ENCODE measurements around the gene MINDY2.

Gene MINDY2

GRCh38 chr15:58742819-58743502 is 28.1 kb upstream of the MINDY2 start:
- no peak for DNase-seq (ENCODE audit: insufficient read length, low spot score)
- no peak for FAIRE-seq
- no peak for TF ChIP-seq POLR2A (IDR thresholded peaks at IDR 0.05; ENCODE audit: low read depth, low read length)

- FAIRE-seq (no peak), DNase-seq (ENCODE audit: insufficient read length, low spot score) (no peak)
- no peak for TF ChIP-seq POLR2A (IDR thresholded peaks at IDR 0.05; ENCODE audit: low read depth, low read length)
Observed at GRCh38 chr15:58746174-58746573, 24.9 kb upstream of the MINDY2 start.

- DNase-seq (ENCODE audit: insufficient read length, low spot score) (no peak), FAIRE-seq (no peak)
- no peak for TF ChIP-seq POLR2A (IDR thresholded peaks at IDR 0.05; ENCODE audit: low read depth, low read length)
Observed at GRCh38 chr15:58748040-58748851, 22.9 kb upstream of the MINDY2 start.

GRCh38 chr15:58748852-58749531 is 22.1 kb upstream of the MINDY2 start:
- FAIRE-seq = no peak
- TF ChIP-seq POLR2A (IDR thresholded peaks at IDR 0.05; ENCODE audit: low read depth, low read length) = no peak
- no peak for DNase-seq (ENCODE audit: insufficient read length, low spot score)

GRCh38 chr15:58749532-58750337 is 21.4 kb upstream of the MINDY2 start, which contains the start of gene ADAM10:
ADAM10 (minus strand) TSS chr15:58749707; CDS start chr15:58749534, 173 bp downstream.
- FAIRE-seq = peak; percentile 48
- TF ChIP-seq POLR2A (IDR thresholded peaks at IDR 0.05; ENCODE audit: low read depth, low read length) = peak; percentile 90
- peak; percentile 88 for DNase-seq (ENCODE audit: insufficient read length, low spot score)

GRCh38 chr15:58752716-58753115 is 18.4 kb upstream of the MINDY2 start:
- no peak for TF ChIP-seq POLR2A (IDR thresholded peaks at IDR 0.05; ENCODE audit: low read depth, low read length)
- FAIRE-seq = no peak
- no peak for DNase-seq (ENCODE audit: insufficient read length, low spot score)

- DNase-seq (ENCODE audit: insufficient read length, low spot score) (no peak), FAIRE-seq (no peak)
- no peak for TF ChIP-seq POLR2A (IDR thresholded peaks at IDR 0.05; ENCODE audit: low read depth, low read length)
Observed at GRCh38 chr15:58755350-58755749, 15.8 kb upstream of the MINDY2 start.

- TF ChIP-seq POLR2A (IDR thresholded peaks at IDR 0.05; ENCODE audit: low read depth, low read length) = no peak
- no peak for FAIRE-seq
- no peak for DNase-seq (ENCODE audit: insufficient read length, low spot score)
Observed at GRCh38 chr15:58755956-58756355, 15.1 kb upstream of the MINDY2 start.

- FAIRE-seq (no peak), DNase-seq (ENCODE audit: insufficient read length, low spot score) (no peak)
- TF ChIP-seq POLR2A (IDR thresholded peaks at IDR 0.05; ENCODE audit: low read depth, low read length) = no peak
Observed at GRCh38 chr15:58758141-58758540, 13.0 kb upstream of the MINDY2 start.

- FAIRE-seq (no peak), DNase-seq (ENCODE audit: insufficient read length, low spot score) (no peak)
- TF ChIP-seq POLR2A (IDR thresholded peaks at IDR 0.05; ENCODE audit: low read depth, low read length) = no peak
Observed at GRCh38 chr15:58760385-58761009, 10.6 kb upstream of the MINDY2 start.

GRCh38 chr15:58761010-58761388 is 10.1 kb upstream of the MINDY2 start:
- DNase-seq (ENCODE audit: insufficient read length, low spot score) = no peak
- no peak for FAIRE-seq
- TF ChIP-seq POLR2A (IDR thresholded peaks at IDR 0.05; ENCODE audit: low read depth, low read length) = no peak

GRCh38 chr15:58762285-58762684 is 8.8 kb upstream of the MINDY2 start:
- no peak for TF ChIP-seq POLR2A (IDR thresholded peaks at IDR 0.05; ENCODE audit: low read depth, low read length)
- DNase-seq (ENCODE audit: insufficient read length, low spot score) = no peak
- no peak for FAIRE-seq

GRCh38 chr15:58762731-58763130 is 8.4 kb upstream of the MINDY2 start:
- no peak for TF ChIP-seq POLR2A (IDR thresholded peaks at IDR 0.05; ENCODE audit: low read depth, low read length)
- no peak for DNase-seq (ENCODE audit: insufficient read length, low spot score)
- FAIRE-seq = no peak
